Activated T-helper 9 cell treated with anti-CD3 and anti-CD28 coated beads, Interleukin-2, amount 50 U/mL, for 16 hours (primary cell): Measurements from ENCODE around the gene HOXB6.

Experiments used
- DNase-seq: peaks from one replicate; pipeline ENCODE4 v3.0.0-alpha.2; 2020; ENCODE audit warnings: low read depth

Gene HOXB6

DNA sequence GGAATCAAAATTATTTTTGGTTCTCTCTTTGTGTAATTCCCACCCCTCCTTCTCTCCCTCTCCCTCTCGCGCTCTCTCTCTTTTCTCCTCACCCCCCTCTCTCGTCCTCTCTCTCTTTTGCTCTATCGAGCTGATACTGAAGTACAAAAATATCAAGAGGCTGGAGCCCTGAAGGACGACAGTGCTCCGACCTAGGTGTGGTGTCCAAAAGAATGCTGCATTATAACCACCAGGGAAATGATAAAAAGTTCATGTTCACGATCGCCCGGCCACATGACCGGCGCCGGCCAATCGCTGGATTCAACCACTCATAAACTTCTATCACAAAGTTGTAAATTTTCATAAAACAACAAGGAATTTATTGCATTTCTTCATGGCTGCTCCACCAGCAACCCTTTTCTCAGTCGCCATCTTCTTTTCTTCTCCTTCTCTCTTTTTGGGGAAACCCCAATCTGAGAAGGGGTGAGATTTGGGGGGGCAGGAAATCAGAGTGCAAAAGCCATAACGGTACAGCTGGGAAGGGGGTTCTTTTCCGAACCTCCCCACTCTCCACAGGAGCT is at the start of gene HOXB6:
Gene HOXB6, minus strand, starts transcription at position 217 of the 560 bp plus-strand sequence. CDS start 6,836 bp downstream, outside the sequence.
- DNase-seq: no peak

- DNase-seq: no peak
Observed at GRCh38 chr17:48649741-48650140, 45.0 kb upstream of the HOXB6 start.

GRCh38 chr17:48647963-48648245 is 43.1 kb upstream of the HOXB6 start:
- DNase-seq: no peak

- no peak for DNase-seq
Observed at GRCh38 chr17:48647103-48647962, 42.5 kb upstream of the HOXB6 start.

GRCh38 chr17:48646183-48647102 is 41.7 kb upstream of the HOXB6 start:
- no peak for DNase-seq

- DNase-seq: no peak
Observed at GRCh38 chr17:48645639-48646182, 40.9 kb upstream of the HOXB6 start.

- no peak for DNase-seq
Observed at GRCh38 chr17:48644910-48645557, 40.2 kb upstream of the HOXB6 start.

- DNase-seq: no peak
Observed at GRCh38 chr17:48644159-48644558, 39.4 kb upstream of the HOXB6 start.

DNA sequence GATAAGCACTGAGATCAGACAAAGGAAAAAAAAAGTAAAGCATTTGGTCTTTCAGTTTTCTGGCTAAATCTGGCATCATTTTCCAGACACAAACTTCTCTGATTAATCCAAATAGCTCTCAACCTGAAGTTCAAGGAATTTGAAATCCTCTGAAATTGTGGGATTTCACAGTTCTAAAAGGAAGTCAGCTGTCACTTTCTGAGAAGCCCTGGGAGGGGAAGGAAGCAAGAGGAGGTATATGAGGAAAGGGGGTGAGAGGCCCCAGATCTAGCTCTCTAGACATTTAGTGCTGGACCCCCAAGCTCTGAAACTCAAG is 38.9 kb upstream of the HOXB6 start:
- DNase-seq: no peak

DNA sequence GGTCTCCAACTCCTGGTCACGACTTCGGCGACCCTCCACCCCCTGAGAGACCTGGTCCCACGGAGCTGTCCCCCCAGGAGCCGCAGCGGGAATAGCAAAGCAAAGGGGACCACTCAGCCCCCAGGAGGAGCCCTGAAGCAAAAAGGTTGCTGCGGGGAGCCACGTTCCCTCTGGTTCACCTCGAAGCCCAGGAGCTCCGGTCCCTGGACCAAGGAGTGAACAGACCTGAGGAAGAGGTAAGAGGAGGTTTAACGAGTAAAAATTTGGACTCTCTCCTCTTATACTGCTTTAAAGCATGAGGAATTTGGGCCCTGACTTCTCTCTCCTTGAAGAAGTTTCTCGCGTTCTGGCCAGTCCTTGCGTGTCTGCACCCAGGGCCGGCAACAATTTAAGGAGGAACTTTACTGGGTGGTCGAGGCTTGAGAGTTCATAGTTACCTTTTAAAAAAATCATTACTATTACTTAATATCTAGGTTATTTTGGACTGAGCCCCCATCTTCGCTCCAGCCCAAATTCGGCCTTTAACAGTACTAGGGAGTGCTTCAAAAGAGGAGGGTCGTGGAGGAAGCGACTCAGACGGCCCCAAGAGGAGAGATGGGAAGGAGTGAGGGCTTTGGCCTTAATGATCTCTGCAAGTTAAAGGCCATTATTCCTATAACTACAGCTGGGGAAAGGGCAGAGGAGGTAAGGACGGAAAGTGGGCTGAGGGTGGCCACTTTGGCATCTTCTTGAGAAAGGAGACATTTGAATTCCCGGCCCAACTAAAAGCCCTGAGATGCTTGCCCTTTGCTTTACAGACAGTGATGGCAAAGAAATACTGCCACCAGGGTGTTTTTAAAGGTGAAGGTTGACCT is 38.3 kb upstream of the HOXB6 start:
- no peak for DNase-seq

GRCh38 chr17:48642059-48642842 is 37.5 kb upstream of the HOXB6 start:
- no peak for DNase-seq

DNA sequence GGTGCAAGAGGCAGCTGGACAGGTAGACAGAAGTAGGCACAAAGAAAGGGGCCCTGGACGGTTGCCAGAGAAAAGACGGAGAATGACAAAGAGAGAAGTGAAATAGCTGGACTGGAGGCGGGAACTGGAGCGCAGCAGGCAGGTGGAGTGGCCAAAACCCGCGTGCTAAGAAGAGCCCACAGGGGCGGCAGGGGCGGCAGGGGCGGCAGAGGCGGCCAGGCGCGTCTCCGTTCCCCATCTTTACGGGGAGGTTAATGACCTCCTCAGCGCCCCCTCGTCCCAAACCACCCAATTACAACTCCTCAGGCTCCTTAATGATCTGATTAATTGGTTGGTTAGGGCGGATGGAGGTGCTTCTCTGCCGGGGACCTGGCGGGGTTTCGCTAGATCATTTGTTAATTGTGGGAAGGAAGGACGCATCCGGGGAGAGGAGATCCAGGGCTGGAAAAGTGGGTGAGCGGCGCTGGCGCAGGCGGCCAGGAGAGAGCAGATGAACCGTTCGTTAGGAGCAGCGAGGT is 36.8 kb upstream of the HOXB6 start:
- no peak for DNase-seq

DNA sequence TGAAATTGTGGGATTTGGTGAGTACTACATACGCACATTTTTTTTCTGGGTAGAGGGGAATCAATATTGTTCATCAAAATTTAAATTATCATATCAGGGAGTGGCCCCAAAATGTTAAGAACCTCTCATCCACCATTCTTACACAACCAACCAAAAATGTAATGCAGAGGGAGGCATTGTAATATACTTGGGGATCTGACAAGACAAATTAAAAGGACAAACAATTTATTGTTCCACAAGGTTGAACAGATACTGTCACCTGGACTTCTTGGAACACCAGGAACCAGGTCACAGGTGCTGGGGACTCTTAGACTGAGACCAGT is 36.0 kb upstream of the HOXB6 start:
- no peak for DNase-seq

DNA sequence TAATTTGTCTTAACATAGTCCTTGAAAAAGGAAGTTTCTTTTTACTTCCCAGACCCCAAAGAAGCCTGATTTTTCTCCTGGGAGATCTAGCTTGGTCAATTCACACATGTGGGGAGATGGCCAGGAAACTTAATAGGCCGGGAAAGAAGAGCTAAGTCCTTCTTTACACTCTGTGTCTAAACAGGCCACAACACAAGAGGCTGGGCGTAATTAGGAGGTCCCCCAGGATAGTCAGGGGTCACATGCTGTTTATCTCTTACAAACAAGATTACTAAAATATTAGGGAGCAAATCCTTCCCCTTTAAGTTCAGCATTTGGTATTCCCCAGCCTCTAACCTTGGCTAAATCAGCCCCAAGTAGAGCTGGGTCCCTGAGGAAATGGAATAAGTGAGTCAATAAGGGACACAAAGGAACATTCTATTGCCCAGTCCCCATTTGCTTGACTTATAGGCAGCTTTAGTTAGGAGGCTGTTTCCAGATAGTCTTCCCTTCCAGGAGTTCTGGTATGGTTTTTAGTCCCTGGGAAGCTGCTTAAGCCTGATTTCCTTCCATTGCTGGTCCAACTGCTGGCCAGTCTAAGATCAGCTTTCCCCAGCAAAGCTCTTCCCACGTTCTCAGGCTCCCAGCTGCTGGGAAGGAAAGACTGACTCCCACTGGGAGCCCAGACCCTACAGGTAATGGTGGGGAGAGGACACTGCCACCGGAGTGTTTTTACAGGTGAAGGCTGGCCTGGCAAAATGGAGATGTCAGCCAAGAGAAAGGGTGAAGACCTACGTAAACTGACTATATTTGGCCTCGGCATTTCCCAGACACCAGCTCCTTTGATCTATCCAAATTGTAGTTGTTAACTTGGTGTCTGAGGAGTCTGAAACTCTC is 35.4 kb upstream of the HOXB6 start:
- no peak for DNase-seq

- no peak for DNase-seq
Observed at GRCh38 chr17:48639136-48639535, 34.4 kb upstream of the HOXB6 start.

DNA sequence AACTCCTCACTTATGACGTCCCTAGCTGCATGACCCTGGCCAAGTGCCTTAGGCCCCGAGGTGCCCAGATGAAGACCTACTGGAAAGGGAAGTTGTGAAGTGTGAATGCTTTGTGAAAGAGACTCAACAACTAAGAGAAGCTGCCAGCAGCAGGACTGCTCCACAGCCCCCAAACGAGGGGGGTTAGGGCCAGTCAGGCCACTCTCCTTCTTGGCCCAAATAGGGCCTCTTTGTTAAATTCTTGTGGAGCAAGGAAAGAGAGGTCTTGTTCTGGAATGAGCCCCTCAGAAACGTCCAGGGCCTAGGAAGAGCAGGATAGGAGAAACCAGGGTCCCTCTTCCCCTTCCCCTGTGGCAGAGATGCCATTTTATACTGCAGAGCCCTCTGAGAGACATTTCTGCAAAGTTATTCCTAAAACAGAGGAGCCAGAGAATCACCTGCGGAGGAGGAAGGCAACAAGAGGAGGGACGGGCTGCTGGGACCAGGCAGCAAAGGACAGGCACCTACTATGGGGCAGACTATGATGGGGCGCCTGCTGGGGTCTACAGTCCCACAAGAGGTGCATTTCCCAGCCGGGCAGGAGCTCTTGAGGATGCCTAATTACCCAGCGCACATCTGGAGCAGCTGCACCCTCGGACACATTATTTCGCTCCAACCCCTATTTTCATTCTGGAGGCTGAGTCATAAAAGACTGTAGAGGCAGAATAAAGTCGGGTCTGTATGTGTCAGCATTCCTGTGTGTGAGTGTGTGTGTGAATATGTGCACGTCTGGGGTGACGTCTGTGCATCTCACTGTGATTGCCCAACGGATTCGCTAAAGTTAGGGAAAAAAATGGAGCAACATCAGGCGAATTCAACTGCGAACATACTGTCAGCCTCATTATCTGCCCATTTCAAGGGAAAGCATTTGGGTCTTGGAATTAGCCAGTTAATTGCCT is 32.8 kb upstream of the HOXB6 start:
- no peak for DNase-seq

- DNase-seq: peak; percentile 66
Observed at GRCh38 chr17:48636177-48637018, 31.6 kb upstream of the HOXB6 start.
